Breast epithelium (tissue), 4 donors: ENCODE measurements around the gene MPI. TPM values are rescaled to one million over a fixed set of nuclear protein-coding genes. Genes with fewer than 3 reads are reported as not detected.
A peak's percentile ranks its signal among the peaks of the same experiment; 100 is the strongest.
"Not testable (repeated sequence)": the region's sequence is repeated elsewhere in the genome, so short reads cannot be mapped to it uniquely, and the experiment has no call there.

Experiments
- DNase-seq, 2 donors: peaks; one replicate each; pipeline ENCODE4 v3.0.0-alpha.2; 2019; ENCODE audit warnings: low spot score in 2 of 2
- H3K27ac ChIP-seq, 2 donors: fragments of 200-600 bp; sonication (generic) in 1 of 2; one replicate each; pipeline ENCODE4 v1.5.1; 2016 to 2019; ENCODE audit warnings: mild to moderate bottlenecking in 1 of 2
- H3K27me3 ChIP-seq, 2 donors: fragments of 200-600 bp; sonication (generic) in 1 of 2; one replicate each; pipeline versions ENCODE4 v1.5.1 to v1.6.0; 2017 to 2019; ENCODE audit warnings: control low read depth in 1 of 2, mild to moderate bottlenecking in 1 of 2
- H3K36me3 ChIP-seq: fragments of 200-600 bp; one replicate; pipeline ENCODE4 v1.5.1; 2019
- H3K4me1 ChIP-seq, 2 donors: fragments of 200-600 bp; sonication (generic); one replicate each; pipeline ENCODE4 v1.5.1; 2016 to 2019; ENCODE audit warnings: control low read depth in 1 of 2
- H3K4me3 ChIP-seq, 3 donors: fragments of 200-600 bp; sonication (generic); 1 replicate in 2 of 3; 2 replicates in 1 of 3; pipeline ENCODE4 v1.5.1; 2016 to 2019; ENCODE audit warnings: mild to moderate bottlenecking in 3 of 3, moderate library complexity in 2 of 3
- H3K9me3 ChIP-seq, 2 donors: fragments of 200-600 bp; sonication (generic) in 1 of 2; one replicate each; pipeline ENCODE4 v1.5.1; 2016 to 2019; ENCODE audit warnings: control low read depth in 1 of 2
- POLR2A ChIP-seq: fragments of 450-650 bp; IDR thresholded peaks from one replicate; pipeline ENCODE4 v1.6.1; 2016; ENCODE audit warnings: antibody characterized with exemption, mild to moderate bottlenecking, moderate library complexity
- POLR2AphosphoS5 ChIP-seq, 3 donors: sonication (generic); formaldehyde crosslinking; IDR thresholded peaks; one replicate each; pipeline ENCODE4 v1.6.1; 2017; ENCODE audit warnings: antibody characterized with exemption in 3 of 3
- intact Hi-C: fragments of 100-400 bp; cut with DNase I; formaldehyde crosslinking; loops from one replicate; pipeline ENCODE4 v1.15.1; 2023; ENCODE audit warnings: low total_unique reads
- total RNA-seq, 3 donors: library from RNA; depleted of rRNA; stranded (reverse); fragments of >200 nt; gene quantifications; one replicate each; pipeline ENCODE4 v1.1.0, GENCODE V29; 2016
- TF ChIP-seq, protein P1 (sequence below), 3 donors: fragments of 450-650 bp; IDR thresholded peaks; one replicate each; pipeline ENCODE4 v1.5.1; 2016 to 2017; ENCODE audit warnings: antibody characterized with exemption in 3 of 3, mild to moderate bottlenecking in 3 of 3, moderate library complexity in 3 of 3

The MPI gene
- total RNA-seq, 3 donors from 2014 or later: 42.7 to 70.1 (median 48.3) TPM

DNA sequence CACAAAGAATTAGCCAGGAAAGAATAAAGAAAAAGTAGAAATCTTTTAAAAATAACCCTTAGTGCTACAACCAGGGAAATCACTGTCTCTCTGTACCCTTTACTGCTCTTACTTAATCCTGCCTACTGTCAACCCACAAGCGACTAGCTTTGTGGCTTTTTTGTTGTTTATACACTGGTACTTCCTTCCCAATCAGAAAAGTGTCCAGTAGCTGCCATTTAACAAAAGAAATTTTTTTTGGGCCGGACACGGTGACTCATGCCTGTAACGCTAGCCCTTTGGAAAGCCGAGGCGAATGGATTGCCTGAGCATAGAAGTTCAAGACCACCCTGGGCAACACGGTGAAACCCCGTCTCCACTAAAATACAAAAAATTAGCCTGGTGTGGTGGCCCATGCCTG is 30.6 kb downstream of the MPI start:
- Histone ChIP-seq H3K27ac (no peak overlapping the region), H3K36me3 (peaks cover 3% of the 10 kb centered on the region)
- TF ChIP-seq, protein P1, sequence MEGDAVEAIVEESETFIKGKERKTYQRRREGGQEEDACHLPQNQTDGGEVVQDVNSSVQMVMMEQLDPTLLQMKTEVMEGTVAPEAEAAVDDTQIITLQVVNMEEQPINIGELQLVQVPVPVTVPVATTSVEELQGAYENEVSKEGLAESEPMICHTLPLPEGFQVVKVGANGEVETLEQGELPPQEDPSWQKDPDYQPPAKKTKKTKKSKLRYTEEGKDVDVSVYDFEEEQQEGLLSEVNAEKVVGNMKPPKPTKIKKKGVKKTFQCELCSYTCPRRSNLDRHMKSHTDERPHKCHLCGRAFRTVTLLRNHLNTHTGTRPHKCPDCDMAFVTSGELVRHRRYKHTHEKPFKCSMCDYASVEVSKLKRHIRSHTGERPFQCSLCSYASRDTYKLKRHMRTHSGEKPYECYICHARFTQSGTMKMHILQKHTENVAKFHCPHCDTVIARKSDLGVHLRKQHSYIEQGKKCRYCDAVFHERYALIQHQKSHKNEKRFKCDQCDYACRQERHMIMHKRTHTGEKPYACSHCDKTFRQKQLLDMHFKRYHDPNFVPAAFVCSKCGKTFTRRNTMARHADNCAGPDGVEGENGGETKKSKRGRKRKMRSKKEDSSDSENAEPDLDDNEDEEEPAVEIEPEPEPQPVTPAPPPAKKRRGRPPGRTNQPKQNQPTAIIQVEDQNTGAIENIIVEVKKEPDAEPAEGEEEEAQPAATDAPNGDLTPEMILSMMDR (IDR thresholded peaks at IDR 0.05): no peak
- TF ChIP-seq POLR2AphosphoS5 (IDR thresholded peaks at IDR 0.05) (no peak), POLR2A (no peak)

GRCh38 chr15:74924525-74924924 is 34.7 kb downstream of the MPI start:
- no peak for TF ChIP-seq POLR2AphosphoS5 (IDR thresholded peaks at IDR 0.05)
- TF ChIP-seq POLR2A: no peak
- intact Hi-C loops: no loop called here
- H3K36me3 ChIP-seq: peaks cover 3% of the 10 kb centered on the region

More for the DNA sequence above, 30.6 kb downstream of the MPI start:
- Histone ChIP-seq H3K9me3 (no peaks in the 10 kb centered on the region), H3K4me3 (no peak overlapping the region), H3K4me1 (no peaks in the 10 kb centered on the region), H3K27me3 (no peaks in the 10 kb centered on the region)
- intact Hi-C loops: no loop called here
- DNase-seq: no peak

DNA sequence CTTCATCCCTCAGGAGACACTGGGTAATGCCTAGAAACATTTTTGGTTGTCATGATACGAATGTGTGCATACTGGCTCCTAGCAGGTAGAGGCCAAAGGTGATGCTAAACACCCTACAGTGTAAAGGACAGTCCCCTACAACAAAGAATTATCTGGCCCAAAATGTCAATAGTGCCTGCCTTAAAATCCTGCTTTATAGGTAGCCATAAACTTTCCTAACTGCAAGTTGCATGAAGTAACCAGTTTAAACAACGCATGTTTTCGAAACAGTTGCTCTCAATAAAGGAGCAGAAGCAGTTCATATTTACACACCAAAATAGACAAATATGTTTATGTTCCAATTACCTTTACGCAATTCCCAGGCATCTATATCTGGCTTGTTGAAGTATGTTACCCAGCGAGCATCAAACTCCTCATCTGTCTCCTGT is 38.9 kb downstream of the MPI start:
- H3K4me1 ChIP-seq: no peaks in the 10 kb centered on the region
- TF ChIP-seq, protein P1 (IDR thresholded peaks at IDR 0.05): no peak
- TF ChIP-seq POLR2AphosphoS5 (IDR thresholded peaks at IDR 0.05) (no peak), POLR2A (no peak)
- H3K9me3 ChIP-seq: no peaks in the 10 kb centered on the region
- no peak overlapping the region for H3K4me3 ChIP-seq
- no peak for DNase-seq
- no peak overlapping the region for H3K27ac ChIP-seq
- no peaks in the 10 kb centered on the region for H3K27me3 ChIP-seq
- intact Hi-C loops: no loop called here
- H3K36me3 ChIP-seq: no peaks in the 10 kb centered on the region

More at GRCh38 chr15:74924525-74924924, 34.7 kb downstream of the MPI start:
- Histone ChIP-seq H3K9me3 (no peaks in the 10 kb centered on the region), H3K27me3 (no peaks in the 10 kb centered on the region), H3K4me1 (no peaks in the 10 kb centered on the region), H3K4me3 (no peak overlapping the region), H3K27ac (no peak overlapping the region)
- DNase-seq: no peak

- H3K4me1 ChIP-seq: no peaks in the 10 kb centered on the region
- no peaks in the 10 kb centered on the region for H3K9me3 ChIP-seq
- DNase-seq: no peak
- TF ChIP-seq POLR2A (no peak), POLR2AphosphoS5 (IDR thresholded peaks at IDR 0.05) (no peak)
- TF ChIP-seq, protein P1 (IDR thresholded peaks at IDR 0.05): no peak
- no peaks in the 10 kb centered on the region for H3K36me3 ChIP-seq
- H3K27me3 ChIP-seq: no peaks in the 10 kb centered on the region
- intact Hi-C loops: no loop called here
- H3K4me3 ChIP-seq: no peak overlapping the region
- H3K27ac ChIP-seq: no peak overlapping the region
Measured at GRCh38 chr15:74933573-74933972, 43.7 kb downstream of the MPI start.

DNA sequence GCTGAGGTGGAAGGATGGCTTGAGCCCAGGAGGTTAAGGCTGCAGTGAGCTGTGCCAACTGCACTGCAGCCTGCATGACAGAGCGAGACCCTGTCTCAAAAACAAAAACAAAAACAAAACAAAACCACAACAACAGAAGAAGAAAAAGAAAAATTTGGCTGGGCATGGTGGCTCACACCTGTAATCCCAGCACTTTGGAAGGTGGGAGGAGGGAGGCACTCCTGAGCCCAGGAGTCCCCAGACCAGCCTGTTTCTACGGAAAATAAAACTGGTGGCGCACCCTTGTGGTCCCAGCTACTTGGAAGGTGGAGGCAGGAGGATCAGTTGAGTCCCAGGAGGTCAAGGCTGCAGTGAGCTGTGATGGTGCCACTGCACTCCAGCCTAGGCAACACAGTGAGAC is 45.4 kb downstream of the MPI start:
- DNase-seq, H3K4me3 ChIP-seq, H3K36me3 ChIP-seq, intact Hi-C loops, H3K27ac ChIP-seq, H3K9me3 ChIP-seq, H3K27me3 ChIP-seq, H3K4me1 ChIP-seq: not testable (repeated sequence)

GRCh38 chr15:74937272-74937589 is 47.4 kb downstream of the MPI start:
- H3K9me3 ChIP-seq: no peaks in the 10 kb centered on the region
- intact Hi-C loops: no loop called here
- no peak for DNase-seq
- H3K27me3 ChIP-seq: no peaks in the 10 kb centered on the region
- TF ChIP-seq POLR2AphosphoS5 (IDR thresholded peaks at IDR 0.05): no peak
- TF ChIP-seq, protein P1 (IDR thresholded peaks at IDR 0.05): no peak
- TF ChIP-seq POLR2A: no peak
- H3K4me3 ChIP-seq: peak overlapping the region; percentile 88 to 98 (median 96)
- H3K27ac ChIP-seq: peak overlapping the region; percentile 93
- no peaks in the 10 kb centered on the region for H3K4me1 ChIP-seq
- no peaks in the 10 kb centered on the region for H3K36me3 ChIP-seq
